Hepatocyte (in vitro differentiated cells): ENCODE data around the gene TMEM131.

Experiments
- EZH2 ChIP-seq: fragments of 200-600 bp; sonication (generic); IDR thresholded peaks from 2 replicates; pipeline ENCODE4 v1.6.1; 2016; ENCODE audit warnings: antibody characterized with exemption, mild to moderate bottlenecking, borderline replicate concordance
- TF ChIP-seq, protein P1 (sequence below): fragments of 200-600 bp; sonication (generic); IDR thresholded peaks from 2 replicates; pipeline ENCODE4 v1.5.1; 2016; ENCODE audit warnings: antibody characterized with exemption, mild to moderate bottlenecking; ENCODE audit not compliant: poor library complexity

DNA sequence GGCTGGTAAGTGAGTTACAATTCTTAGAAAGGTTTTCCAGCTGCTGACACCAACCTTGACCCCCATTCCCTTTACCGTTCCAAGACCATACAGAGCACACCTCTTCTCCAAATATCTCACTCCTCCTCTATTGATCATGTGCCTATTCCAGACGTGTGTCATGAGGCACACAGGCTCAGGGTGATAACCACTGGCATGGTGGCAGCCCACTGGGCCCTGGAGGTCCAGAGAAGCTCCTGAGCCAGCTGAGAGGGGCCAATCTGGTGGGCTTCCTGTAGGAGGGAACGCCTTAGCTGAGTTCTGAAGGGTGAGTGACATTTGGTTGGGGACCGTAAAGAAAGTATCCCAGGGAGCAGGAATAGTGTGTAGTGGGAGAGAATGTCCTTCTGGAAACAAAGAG is 254.1 kb downstream of the TMEM131 start:
- TF ChIP-seq, protein P1, sequence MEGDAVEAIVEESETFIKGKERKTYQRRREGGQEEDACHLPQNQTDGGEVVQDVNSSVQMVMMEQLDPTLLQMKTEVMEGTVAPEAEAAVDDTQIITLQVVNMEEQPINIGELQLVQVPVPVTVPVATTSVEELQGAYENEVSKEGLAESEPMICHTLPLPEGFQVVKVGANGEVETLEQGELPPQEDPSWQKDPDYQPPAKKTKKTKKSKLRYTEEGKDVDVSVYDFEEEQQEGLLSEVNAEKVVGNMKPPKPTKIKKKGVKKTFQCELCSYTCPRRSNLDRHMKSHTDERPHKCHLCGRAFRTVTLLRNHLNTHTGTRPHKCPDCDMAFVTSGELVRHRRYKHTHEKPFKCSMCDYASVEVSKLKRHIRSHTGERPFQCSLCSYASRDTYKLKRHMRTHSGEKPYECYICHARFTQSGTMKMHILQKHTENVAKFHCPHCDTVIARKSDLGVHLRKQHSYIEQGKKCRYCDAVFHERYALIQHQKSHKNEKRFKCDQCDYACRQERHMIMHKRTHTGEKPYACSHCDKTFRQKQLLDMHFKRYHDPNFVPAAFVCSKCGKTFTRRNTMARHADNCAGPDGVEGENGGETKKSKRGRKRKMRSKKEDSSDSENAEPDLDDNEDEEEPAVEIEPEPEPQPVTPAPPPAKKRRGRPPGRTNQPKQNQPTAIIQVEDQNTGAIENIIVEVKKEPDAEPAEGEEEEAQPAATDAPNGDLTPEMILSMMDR, result no peak
- no peak for TF ChIP-seq EZH2
